Immature natural killer cell (primary cell): ENCODE results near the gene LPIN1. TPM values are rescaled to one million over a fixed set of nuclear protein-coding genes. Genes with fewer than 3 reads are reported as not detected.

Source experiments
- DNase-seq, 3 donors: peaks; one replicate each; pipeline ENCODE4 v3.0.0; 2022; ENCODE audit warnings: mixed read lengths in 1 of 3
- H3K27ac Mint-ChIP-seq, 6 donors: one replicate each; pipeline ENCODE4 v1.8.0; 2020; ENCODE audit warnings: mixed read lengths in 6 of 6, mild to moderate bottlenecking in 5 of 6, inconsistent platforms in 4 of 6, moderate library complexity in 3 of 6
- H3K27me3 Mint-ChIP-seq, 3 donors: one replicate each; pipeline ENCODE4 v1.8.0; 2020 to 2021; ENCODE audit warnings: low read depth in 3 of 3, mild to moderate bottlenecking in 3 of 3, mixed read lengths in 3 of 3, moderate library complexity in 3 of 3, inconsistent platforms in 1 of 3
- H3K36me3 Mint-ChIP-seq, 3 donors: one replicate each; pipeline ENCODE4 v1.8.0; 2020; ENCODE audit warnings: mixed read lengths in 3 of 3, inconsistent platforms in 2 of 3, mild to moderate bottlenecking in 2 of 3
- H3K4me1 Mint-ChIP-seq, 2 donors: one replicate each; pipeline ENCODE4 v1.8.0; 2020; ENCODE audit warnings: inconsistent platforms in 2 of 2, mild to moderate bottlenecking in 2 of 2, mixed read lengths in 2 of 2, moderate library complexity in 1 of 2
- H3K4me3 Mint-ChIP-seq, 5 donors: one replicate each; pipeline ENCODE4 v1.8.0; 2020; ENCODE audit warnings: mild to moderate bottlenecking in 5 of 5, mixed read lengths in 5 of 5, inconsistent platforms in 3 of 5, moderate library complexity in 3 of 5
- H3K9me3 Mint-ChIP-seq, 6 donors: one replicate each; pipeline ENCODE4 v1.8.0; 2020; ENCODE audit warnings: mild to moderate bottlenecking in 6 of 6, mixed read lengths in 6 of 6, inconsistent platforms in 4 of 6, moderate library complexity in 3 of 6
- polyA plus RNA-seq, 3 donors: library from polyadenylated mRNA; unstranded; fragments of 300-500 nt; fragmentation: Illumina TruSeq; gene quantifications; one replicate each; pipeline ENCODE4 v1.2.3, GENCODE V29; 2021

Gene LPIN1
- polyA plus RNA-seq, 3 donors from 2014 or later, result 14.1 to 34.0 (median 16.3) TPM

GRCh38 chr2:11827547-11827946 is 81.1 kb downstream of the LPIN1 start:
- peak overlapping the region in 2 of 6 donors; percentile 20 to 30 for H3K27ac Mint-ChIP-seq
- peaks cover 23 to 49% (median 24%) of the 10 kb centered on the region in 3 donors for H3K36me3 Mint-ChIP-seq
- H3K4me3 Mint-ChIP-seq, result no peak overlapping the region
- peaks cover 0 to 6% (median 0%) of the 10 kb centered on the region in 3 donors for H3K27me3 Mint-ChIP-seq
- H3K9me3 Mint-ChIP-seq, result no peaks in the 10 kb centered on the region
- H3K4me1 Mint-ChIP-seq, result peaks cover 38% of the 10 kb centered on the region in 2 donors
- DNase-seq, result no peak

DNA sequence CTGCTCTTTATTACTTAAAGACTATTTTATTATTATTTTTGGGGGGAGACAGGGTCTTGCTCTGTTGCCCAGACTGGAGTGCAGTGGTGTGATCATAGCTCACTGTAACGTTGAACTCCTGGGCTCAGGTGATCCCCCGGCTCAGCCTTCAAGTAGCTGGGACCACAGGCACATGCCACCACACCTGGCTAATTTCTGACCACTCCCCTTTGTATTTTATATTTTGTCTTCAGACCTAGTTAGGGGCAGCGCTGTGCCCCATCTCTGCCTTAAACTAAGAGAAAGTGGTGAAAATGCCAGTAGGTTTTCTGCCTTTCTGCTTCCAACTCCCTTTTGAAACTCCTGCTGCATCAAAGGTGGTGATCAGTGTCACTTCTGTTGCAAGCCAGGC is 82.5 kb downstream of the LPIN1 start:
- peaks cover 0 to 6% (median 0%) of the 10 kb centered on the region in 3 donors for H3K27me3 Mint-ChIP-seq
- peaks cover 0 to 2% (median 0%) of the 10 kb centered on the region in 6 donors for H3K9me3 Mint-ChIP-seq
- no peak for DNase-seq
- H3K27ac Mint-ChIP-seq, result peak overlapping the region in 3 of 6 donors; percentile 30 to 47 (median 38)
- H3K4me3 Mint-ChIP-seq, result peak overlapping the region in 4 of 5 donors; percentile 82 to 88 (median 86)
- peaks cover 16 to 35% (median 20%) of the 10 kb centered on the region in 3 donors for H3K36me3 Mint-ChIP-seq
- peaks cover 47 to 52% of the 10 kb centered on the region in 2 donors for H3K4me1 Mint-ChIP-seq

GRCh38 chr2:11829324-11829946 is 83.0 kb downstream of the LPIN1 start:
- peaks cover 0 to 6% (median 0%) of the 10 kb centered on the region in 3 donors for H3K27me3 Mint-ChIP-seq
- peak; percentile 32 to 41 (median 36) for DNase-seq

DNA sequence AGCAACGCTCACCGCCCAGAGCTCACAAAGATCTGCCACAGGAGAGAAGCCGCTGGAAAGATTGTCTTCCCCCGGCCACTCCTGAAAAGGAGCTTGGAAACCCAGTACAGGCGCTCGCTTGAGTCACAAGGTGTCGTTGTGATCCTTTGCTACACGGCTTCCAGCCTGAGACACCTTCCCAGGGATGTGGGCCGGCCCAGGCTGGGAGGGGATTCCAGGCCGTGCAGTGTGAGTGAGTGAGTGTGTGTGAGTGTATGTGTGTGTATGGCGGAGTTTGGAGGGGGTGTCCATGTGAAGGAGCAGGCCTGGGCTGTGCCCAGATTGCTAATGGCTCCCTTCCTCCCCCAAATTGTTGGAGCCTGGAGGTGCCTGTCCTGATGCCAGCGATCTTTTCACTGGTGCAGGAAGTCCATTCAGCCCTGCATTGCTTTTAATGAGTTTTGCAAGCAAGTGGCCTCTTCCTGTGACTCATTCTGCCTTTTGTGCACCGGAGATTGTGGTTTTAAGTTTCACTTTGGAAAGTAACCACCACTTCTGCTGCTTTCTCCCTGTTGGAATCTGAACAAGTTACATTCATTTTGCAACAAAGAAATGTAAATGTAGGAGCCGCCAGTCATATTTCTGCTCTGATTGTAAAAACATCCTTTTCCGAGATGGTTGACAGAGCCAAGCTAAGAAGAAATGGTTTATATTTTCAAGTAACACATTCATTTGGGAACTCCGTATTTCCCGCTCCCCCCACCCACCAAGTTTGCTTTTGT is 83.7 kb downstream of the LPIN1 start:
- H3K27ac Mint-ChIP-seq, result peak overlapping the region; percentile 9 to 70 (median 54)
- H3K4me3 Mint-ChIP-seq, result peak overlapping the region; percentile 75 to 88 (median 86)
- H3K27me3 Mint-ChIP-seq, result peaks cover 0 to 6% (median 0%) of the 10 kb centered on the region in 3 donors
- peak; percentile 62 to 65 (median 62) for DNase-seq
- peaks cover 52 to 56% of the 10 kb centered on the region in 2 donors for H3K4me1 Mint-ChIP-seq
- peaks cover 23 to 33% (median 25%) of the 10 kb centered on the region in 3 donors for H3K36me3 Mint-ChIP-seq
- peaks cover 0 to 14% (median 7%) of the 10 kb centered on the region in 6 donors for H3K9me3 Mint-ChIP-seq

More at GRCh38 chr2:11829324-11829946, 83.0 kb downstream of the LPIN1 start:
- peaks cover 52 to 56% of the 10 kb centered on the region in 2 donors for H3K4me1 Mint-ChIP-seq
- peak overlapping the region in 5 of 6 donors; percentile 30 to 70 (median 47) for H3K27ac Mint-ChIP-seq
- peaks cover 20 to 35% (median 21%) of the 10 kb centered on the region in 3 donors for H3K36me3 Mint-ChIP-seq
- peaks cover 0 to 7% (median 3%) of the 10 kb centered on the region in 6 donors for H3K9me3 Mint-ChIP-seq
- peak overlapping the region; percentile 75 to 88 (median 86) for H3K4me3 Mint-ChIP-seq

GRCh38 chr2:11830708-11831301 is 84.4 kb downstream of the LPIN1 start:
- peaks cover 0 to 14% (median 7%) of the 10 kb centered on the region in 6 donors for H3K9me3 Mint-ChIP-seq
- H3K27ac Mint-ChIP-seq, result peak overlapping the region in 4 of 6 donors; percentile 38 to 70 (median 54)
- H3K27me3 Mint-ChIP-seq, result peaks cover 0 to 6% (median 0%) of the 10 kb centered on the region in 3 donors
- peak overlapping the region; percentile 75 to 88 (median 86) for H3K4me3 Mint-ChIP-seq
- DNase-seq, result no peak
- H3K4me1 Mint-ChIP-seq, result peaks cover 52 to 56% of the 10 kb centered on the region in 2 donors
- H3K36me3 Mint-ChIP-seq, result peaks cover 21 to 27% (median 23%) of the 10 kb centered on the region in 3 donors

- DNase-seq, result no peak
- Mint-ChIP-seq H3K9me3 (peaks cover 0 to 14% (median 7%) of the 10 kb centered on the region in 6 donors), H3K4me3 (peak overlapping the region; percentile 10 to 40 (median 25)), H3K36me3 (peaks cover 20 to 24% (median 21%) of the 10 kb centered on the region in 3 donors), H3K27ac (peak overlapping the region in 1 of 6 donors; percentile 14), H3K4me1 (peaks cover 52 to 56% of the 10 kb centered on the region in 2 donors), H3K27me3 (peaks cover 0 to 6% (median 0%) of the 10 kb centered on the region in 3 donors)
These were observed 85.0 kb downstream of the LPIN1 start for GRCh38 chr2:11831415-11831814.

DNA sequence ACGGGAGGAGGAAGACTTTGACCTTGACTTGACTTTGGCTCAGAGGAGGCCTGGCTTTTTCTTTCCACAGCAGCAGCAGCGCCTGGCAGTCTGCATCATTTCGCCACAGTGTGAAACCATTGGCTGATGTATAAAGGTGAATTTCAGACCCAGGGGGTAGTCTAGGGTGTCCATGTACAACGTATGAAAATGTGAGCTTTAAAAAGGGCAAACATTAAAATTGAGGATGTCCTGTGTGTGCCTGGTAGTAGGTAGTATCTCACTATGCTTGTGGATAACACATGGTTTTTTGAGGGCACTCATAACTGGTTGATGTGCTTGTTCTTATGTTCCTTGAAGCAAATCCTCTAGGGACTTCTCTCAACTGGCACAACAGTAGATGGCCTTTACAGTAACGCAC is 86.1 kb downstream of the LPIN1 start:
- no peak for DNase-seq
- H3K27me3 Mint-ChIP-seq, result peaks cover under 1 to 6% (median 2%) of the 10 kb centered on the region in 3 donors
- H3K36me3 Mint-ChIP-seq, result peaks cover 10 to 16% (median 13%) of the 10 kb centered on the region in 3 donors
- peak overlapping the region in 4 of 5 donors; percentile 7 to 44 (median 23) for H3K4me3 Mint-ChIP-seq
- peaks cover 52 to 56% of the 10 kb centered on the region in 2 donors for H3K4me1 Mint-ChIP-seq
- H3K27ac Mint-ChIP-seq, result no peak overlapping the region
- peaks cover 0 to 14% (median 7%) of the 10 kb centered on the region in 6 donors for H3K9me3 Mint-ChIP-seq

- Mint-ChIP-seq H3K27me3 (peaks cover 2 to 6% (median 6%) of the 10 kb centered on the region in 3 donors), H3K27ac (no peak overlapping the region), H3K4me3 (peak overlapping the region in 3 of 5 donors; percentile 9 to 11 (median 11)), H3K36me3 (peaks cover 8 to 13% (median 11%) of the 10 kb centered on the region in 3 donors), H3K4me1 (peaks cover 52 to 56% of the 10 kb centered on the region in 2 donors), H3K9me3 (peaks cover 0 to 14% (median 7%) of the 10 kb centered on the region in 6 donors)
- no peak for DNase-seq
These were observed 87.2 kb downstream of the LPIN1 start for GRCh38 chr2:11833601-11834000.

- Mint-ChIP-seq H3K27me3 (peaks cover 2 to 6% (median 2%) of the 10 kb centered on the region in 3 donors), H3K4me1 (peaks cover 37 to 40% of the 10 kb centered on the region in 2 donors), H3K9me3 (peaks cover 0 to 14% (median 7%) of the 10 kb centered on the region in 6 donors), H3K36me3 (peaks cover 11 to 13% (median 11%) of the 10 kb centered on the region in 3 donors), H3K27ac (no peak overlapping the region), H3K4me3 (no peak overlapping the region)
- DNase-seq, result no peak
These were observed 89.0 kb downstream of the LPIN1 start for GRCh38 chr2:11835403-11835802.

GRCh38 chr2:11836647-11837219 is 90.3 kb downstream of the LPIN1 start:
- H3K27me3 Mint-ChIP-seq, result peaks cover 0 to 6% (median 4%) of the 10 kb centered on the region in 3 donors
- H3K9me3 Mint-ChIP-seq, result peaks cover 0 to 14% (median 7%) of the 10 kb centered on the region in 6 donors

DNA sequence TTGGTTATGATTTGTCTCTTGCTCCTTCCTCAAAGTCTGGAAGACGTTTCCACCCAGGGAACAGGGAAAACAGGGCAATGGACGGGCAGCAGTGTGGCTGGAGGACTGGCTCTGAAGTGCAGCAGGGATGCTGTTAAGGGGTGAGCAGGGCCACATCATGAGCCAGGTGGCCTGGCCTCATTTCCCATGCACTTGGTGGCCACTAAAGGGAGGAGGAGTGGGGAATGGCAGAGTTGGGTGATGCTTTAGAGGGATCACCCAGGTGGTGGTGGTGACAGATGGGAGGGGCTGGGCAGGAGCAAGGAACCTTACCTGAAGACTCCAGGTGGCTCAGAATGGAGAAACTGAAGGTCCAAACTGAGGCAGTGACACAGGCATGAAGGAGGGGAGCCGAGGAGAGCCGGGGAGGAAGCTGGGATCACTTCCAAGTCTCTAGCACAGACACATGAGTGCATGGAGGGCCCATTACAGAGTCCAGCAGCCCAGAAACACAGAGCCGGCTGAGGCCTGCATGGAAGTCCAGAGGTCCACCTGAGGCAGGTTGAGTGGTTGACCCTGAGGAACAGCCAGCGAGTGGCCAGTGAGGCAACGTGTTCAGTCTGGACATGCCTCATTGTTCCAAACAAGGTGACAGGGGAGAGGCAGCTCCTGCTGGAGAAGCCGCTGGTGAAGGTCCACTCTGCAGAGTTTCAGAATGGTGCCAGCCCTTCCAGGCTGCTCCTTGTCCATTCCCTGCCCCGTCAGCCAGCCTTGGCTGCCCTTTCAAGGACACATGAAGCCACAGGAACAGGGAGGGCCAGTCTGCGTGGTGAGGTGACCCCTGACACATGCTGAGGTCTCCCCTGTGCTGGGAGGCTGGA is 91.7 kb downstream of the LPIN1 start:
- Mint-ChIP-seq H3K4me1 (peaks cover 13 to 14% of the 10 kb centered on the region in 2 donors), H3K4me3 (no peak overlapping the region), H3K9me3 (peaks cover 0 to 14% (median 7%) of the 10 kb centered on the region in 6 donors), H3K27me3 (peaks cover 0 to 6% (median 4%) of the 10 kb centered on the region in 3 donors), H3K36me3 (peaks cover 11 to 13% (median 11%) of the 10 kb centered on the region in 3 donors), H3K27ac (no peak overlapping the region)
- no peak for DNase-seq

More at GRCh38 chr2:11836647-11837219, 90.3 kb downstream of the LPIN1 start:
- H3K4me3 Mint-ChIP-seq, result no peak overlapping the region
- no peak for DNase-seq
- H3K27ac Mint-ChIP-seq, result no peak overlapping the region
- H3K36me3 Mint-ChIP-seq, result peaks cover 11 to 13% (median 11%) of the 10 kb centered on the region in 3 donors
- peaks cover 26 to 27% of the 10 kb centered on the region in 2 donors for H3K4me1 Mint-ChIP-seq

- Mint-ChIP-seq H3K4me1 (no peaks in the 10 kb centered on the region), H3K27me3 (peaks cover 0 to 6% (median 4%) of the 10 kb centered on the region in 3 donors), H3K36me3 (peaks cover under 1 to 3% (median 1%) of the 10 kb centered on the region in 3 donors), H3K9me3 (peaks cover 0 to 2% (median 0%) of the 10 kb centered on the region in 6 donors), H3K27ac (no peak overlapping the region), H3K4me3 (no peak overlapping the region)
- DNase-seq, result no peak
These were observed 93.5 kb downstream of the LPIN1 start for GRCh38 chr2:11839916-11840315.
